ENCODE data around the gene DCTN5.

DNA sequence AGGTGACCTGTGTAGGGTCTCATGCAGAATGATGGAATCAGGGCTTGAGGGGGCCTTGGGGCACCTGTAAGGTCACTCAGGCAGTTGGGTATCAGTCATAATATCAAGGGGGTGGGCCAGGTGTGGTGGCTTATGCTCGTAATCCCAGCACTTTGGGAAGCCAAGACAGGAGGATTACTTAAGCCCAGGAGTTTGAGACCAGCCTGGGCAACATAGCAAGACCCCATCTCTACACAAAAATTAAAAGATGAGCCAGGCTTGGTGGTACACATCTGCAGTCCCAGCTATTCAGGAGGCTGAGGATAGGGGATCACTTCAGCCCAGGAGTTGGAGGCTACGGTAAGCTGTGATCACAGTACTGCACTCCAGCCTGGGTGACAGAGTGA is 64.2 kb downstream of the DCTN5 start:
- TF ChIP-seq, protein P1, sequence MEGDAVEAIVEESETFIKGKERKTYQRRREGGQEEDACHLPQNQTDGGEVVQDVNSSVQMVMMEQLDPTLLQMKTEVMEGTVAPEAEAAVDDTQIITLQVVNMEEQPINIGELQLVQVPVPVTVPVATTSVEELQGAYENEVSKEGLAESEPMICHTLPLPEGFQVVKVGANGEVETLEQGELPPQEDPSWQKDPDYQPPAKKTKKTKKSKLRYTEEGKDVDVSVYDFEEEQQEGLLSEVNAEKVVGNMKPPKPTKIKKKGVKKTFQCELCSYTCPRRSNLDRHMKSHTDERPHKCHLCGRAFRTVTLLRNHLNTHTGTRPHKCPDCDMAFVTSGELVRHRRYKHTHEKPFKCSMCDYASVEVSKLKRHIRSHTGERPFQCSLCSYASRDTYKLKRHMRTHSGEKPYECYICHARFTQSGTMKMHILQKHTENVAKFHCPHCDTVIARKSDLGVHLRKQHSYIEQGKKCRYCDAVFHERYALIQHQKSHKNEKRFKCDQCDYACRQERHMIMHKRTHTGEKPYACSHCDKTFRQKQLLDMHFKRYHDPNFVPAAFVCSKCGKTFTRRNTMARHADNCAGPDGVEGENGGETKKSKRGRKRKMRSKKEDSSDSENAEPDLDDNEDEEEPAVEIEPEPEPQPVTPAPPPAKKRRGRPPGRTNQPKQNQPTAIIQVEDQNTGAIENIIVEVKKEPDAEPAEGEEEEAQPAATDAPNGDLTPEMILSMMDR (IDR thresholded peaks at IDR 0.05 in 8 of 11, conservative IDR thresholded peaks at IDR 0.05 in 3 of 11), result no peak
- no peak for TF ChIP-seq POLR2A (IDR thresholded peaks at IDR 0.05)
- TF ChIP-seq POLR2AphosphoS5 (IDR thresholded peaks at IDR 0.05), result no peak
